Measurements from ENCODE around the gene NPTN. TPM values are rescaled to one million over a fixed set of nuclear protein-coding genes. Genes with fewer than 3 reads are reported as not detected.

NPTN gene
- total RNA-seq, 1 donor, result 146 TPM

- DNase-seq (ENCODE audit: low read depth), result no peak
- no peak overlapping the region for H3K4me3 ChIP-seq (ENCODE audit: low read depth, low read length)
- TF ChIP-seq CTCF (IDR thresholded peaks at IDR 0.05; ENCODE audit: insufficient read depth, low read depth, low read length), result no peak
Observed at GRCh38 chr15:73527598-73527997, 105.6 kb downstream of the NPTN start.

DNA sequence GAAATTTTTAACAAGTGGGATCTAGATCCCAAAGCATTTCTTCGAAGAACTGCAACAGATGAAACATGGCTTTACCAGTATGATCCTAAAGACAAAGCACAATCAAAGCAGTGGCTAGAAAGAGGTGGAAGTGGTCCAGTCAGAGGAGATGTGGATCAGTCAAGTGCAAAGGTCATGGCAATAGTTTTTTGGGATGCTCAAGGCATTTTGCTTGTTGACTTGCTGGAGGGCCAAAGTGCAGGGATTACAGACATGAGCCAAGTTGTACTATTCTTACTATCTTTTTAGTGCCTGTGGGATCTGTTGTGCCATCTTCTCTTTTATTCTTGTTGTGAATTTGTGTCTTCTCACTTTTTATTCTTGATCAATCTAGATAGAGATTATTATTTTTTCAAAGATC, 108.3 kb downstream of the NPTN start:
- no peak for TF ChIP-seq CTCF (IDR thresholded peaks at IDR 0.05; ENCODE audit: insufficient read depth, low read depth, low read length)
- DNase-seq (ENCODE audit: low read depth), result no peak
- no peak overlapping the region for H3K4me3 ChIP-seq (ENCODE audit: low read depth, low read length)

- no peak for DNase-seq (ENCODE audit: low read depth)
- TF ChIP-seq CTCF (IDR thresholded peaks at IDR 0.05; ENCODE audit: insufficient read depth, low read depth, low read length), result no peak
- H3K4me3 ChIP-seq (ENCODE audit: low read depth, low read length), result no peak overlapping the region
Observed at GRCh38 chr15:73522011-73522410, 111.2 kb downstream of the NPTN start.

- H3K4me3 ChIP-seq (ENCODE audit: low read depth, low read length), result no peak overlapping the region
- no peak for DNase-seq (ENCODE audit: low read depth)
- TF ChIP-seq CTCF (IDR thresholded peaks at IDR 0.05; ENCODE audit: insufficient read depth, low read depth, low read length), result no peak
Observed at GRCh38 chr15:73518876-73519733, 114.1 kb downstream of the NPTN start.

- H3K4me3 ChIP-seq (ENCODE audit: low read depth, low read length), result no peak overlapping the region
- no peak for TF ChIP-seq CTCF (IDR thresholded peaks at IDR 0.05; ENCODE audit: insufficient read depth, low read depth, low read length)
- no peak for DNase-seq (ENCODE audit: low read depth)
Observed at GRCh38 chr15:73518180-73518862, 114.9 kb downstream of the NPTN start.

GRCh38 chr15:73517566-73517965, 115.6 kb downstream of the NPTN start:
- H3K4me3 ChIP-seq (ENCODE audit: low read depth, low read length), result no peak overlapping the region
- TF ChIP-seq CTCF (IDR thresholded peaks at IDR 0.05; ENCODE audit: insufficient read depth, low read depth, low read length), result no peak
- no peak for DNase-seq (ENCODE audit: low read depth)
